ENCODE results near the gene KIAA1755.

DNA sequence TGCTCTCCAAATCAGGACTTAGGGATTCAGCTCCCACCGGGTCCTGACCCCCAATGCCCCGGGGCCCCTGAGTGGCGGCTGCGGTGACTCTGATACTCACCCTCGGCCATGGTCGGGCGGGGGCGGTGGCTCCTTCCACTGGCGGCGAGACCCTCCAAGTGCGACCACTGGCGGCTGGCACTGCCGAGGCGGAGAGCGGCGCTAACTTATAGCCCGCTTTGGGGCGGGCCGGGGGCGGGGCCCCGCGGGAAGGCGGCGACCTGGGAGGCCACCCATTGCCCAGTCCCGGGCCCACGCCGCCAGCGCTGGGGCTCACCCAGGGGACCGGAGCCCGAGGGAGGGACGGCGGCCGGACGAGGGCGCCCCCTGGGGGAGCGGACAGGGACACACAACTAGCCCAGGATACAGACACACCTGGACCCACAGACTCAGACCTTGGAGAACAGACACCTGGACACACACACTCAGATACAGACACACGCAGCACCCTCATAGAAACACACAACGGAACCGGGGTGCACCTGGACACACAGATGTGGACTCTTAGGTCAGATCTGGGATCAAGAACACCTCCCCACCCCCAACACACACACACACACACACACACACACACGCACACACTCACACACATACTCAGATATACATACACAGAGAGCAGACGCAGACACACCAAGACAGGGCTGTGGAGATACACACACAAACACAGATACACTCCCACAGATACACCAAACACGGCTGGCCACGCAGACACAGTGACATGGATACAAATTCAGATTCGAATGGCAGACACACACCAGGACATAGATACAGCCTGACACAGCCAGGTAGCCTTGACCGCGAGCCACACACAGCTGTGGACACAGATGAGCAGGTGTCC is 95.2 kb downstream of the KIAA1755 start, which contains the start of gene TGM2:
- TF ChIP-seq EZH2 (IDR thresholded peaks at IDR 0.05; ENCODE audit: low read depth) = no peak
- TF ChIP-seq, protein P1, sequence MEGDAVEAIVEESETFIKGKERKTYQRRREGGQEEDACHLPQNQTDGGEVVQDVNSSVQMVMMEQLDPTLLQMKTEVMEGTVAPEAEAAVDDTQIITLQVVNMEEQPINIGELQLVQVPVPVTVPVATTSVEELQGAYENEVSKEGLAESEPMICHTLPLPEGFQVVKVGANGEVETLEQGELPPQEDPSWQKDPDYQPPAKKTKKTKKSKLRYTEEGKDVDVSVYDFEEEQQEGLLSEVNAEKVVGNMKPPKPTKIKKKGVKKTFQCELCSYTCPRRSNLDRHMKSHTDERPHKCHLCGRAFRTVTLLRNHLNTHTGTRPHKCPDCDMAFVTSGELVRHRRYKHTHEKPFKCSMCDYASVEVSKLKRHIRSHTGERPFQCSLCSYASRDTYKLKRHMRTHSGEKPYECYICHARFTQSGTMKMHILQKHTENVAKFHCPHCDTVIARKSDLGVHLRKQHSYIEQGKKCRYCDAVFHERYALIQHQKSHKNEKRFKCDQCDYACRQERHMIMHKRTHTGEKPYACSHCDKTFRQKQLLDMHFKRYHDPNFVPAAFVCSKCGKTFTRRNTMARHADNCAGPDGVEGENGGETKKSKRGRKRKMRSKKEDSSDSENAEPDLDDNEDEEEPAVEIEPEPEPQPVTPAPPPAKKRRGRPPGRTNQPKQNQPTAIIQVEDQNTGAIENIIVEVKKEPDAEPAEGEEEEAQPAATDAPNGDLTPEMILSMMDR (conservative IDR thresholded peaks at IDR 0.05) = peak; percentile 88

All from PC-9 (cell line).